ENCODE data around the gene TIAM1.

DNA sequence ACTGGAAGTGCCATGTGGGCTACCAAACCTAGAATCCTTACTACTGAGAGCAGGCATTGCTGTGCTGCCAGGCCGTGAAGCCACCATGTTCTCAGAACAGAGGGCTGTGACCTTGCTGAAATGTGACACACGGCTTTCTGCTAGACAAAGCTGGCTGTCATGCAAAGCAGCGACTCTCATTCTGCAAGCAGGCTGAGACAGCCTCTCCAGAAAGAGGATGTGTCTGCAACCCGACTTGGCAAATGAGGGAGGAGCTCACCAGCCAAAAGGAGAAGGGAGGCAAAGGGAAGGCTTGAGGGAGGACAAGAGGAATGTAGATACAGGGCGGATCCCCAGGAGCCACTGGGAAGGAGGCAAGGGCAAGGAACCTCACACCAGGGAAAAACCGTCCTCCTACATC is 220.1 kb downstream of the TIAM1 start:
- TF ChIP-seq, protein P1, sequence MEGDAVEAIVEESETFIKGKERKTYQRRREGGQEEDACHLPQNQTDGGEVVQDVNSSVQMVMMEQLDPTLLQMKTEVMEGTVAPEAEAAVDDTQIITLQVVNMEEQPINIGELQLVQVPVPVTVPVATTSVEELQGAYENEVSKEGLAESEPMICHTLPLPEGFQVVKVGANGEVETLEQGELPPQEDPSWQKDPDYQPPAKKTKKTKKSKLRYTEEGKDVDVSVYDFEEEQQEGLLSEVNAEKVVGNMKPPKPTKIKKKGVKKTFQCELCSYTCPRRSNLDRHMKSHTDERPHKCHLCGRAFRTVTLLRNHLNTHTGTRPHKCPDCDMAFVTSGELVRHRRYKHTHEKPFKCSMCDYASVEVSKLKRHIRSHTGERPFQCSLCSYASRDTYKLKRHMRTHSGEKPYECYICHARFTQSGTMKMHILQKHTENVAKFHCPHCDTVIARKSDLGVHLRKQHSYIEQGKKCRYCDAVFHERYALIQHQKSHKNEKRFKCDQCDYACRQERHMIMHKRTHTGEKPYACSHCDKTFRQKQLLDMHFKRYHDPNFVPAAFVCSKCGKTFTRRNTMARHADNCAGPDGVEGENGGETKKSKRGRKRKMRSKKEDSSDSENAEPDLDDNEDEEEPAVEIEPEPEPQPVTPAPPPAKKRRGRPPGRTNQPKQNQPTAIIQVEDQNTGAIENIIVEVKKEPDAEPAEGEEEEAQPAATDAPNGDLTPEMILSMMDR (conservative IDR thresholded peaks at IDR 0.05), result no peak
- no peak for TF ChIP-seq ZFX (IDR thresholded peaks at IDR 0.05)
